H9 (cell line): ENCODE measurements around the gene PLLP. TPM values are rescaled to one million over a fixed set of nuclear protein-coding genes. Genes with fewer than 3 reads are reported as not detected.

ENCODE experiments used
- DNase-seq: peaks from one replicate; pipeline ENCODE4 v3.0.0-alpha.2; 2017
- H2AFZ ChIP-seq: one replicate; pipeline ENCODE4 v1.6.1; 2013; ENCODE audit warnings: mild to moderate bottlenecking, low read length, control low read depth, moderate library complexity
- H2AK5ac ChIP-seq: 2 replicates; pipeline ENCODE4 v1.6.1; 2013; ENCODE audit warnings: low read length, control low read depth, mixed read lengths; ENCODE audit not compliant: insufficient read length
- H2BK120ac ChIP-seq: one replicate; pipeline ENCODE4 v1.6.1; 2013; ENCODE audit warnings: low read depth, mild to moderate bottlenecking, low read length, control low read depth, inconsistent platforms; ENCODE audit not compliant: poor library complexity, severe bottlenecking
- H2BK12ac ChIP-seq: 2 replicates; pipeline ENCODE4 v1.6.1; 2013; ENCODE audit warnings: low read length, control low read depth, mixed read lengths, low read depth; ENCODE audit not compliant: insufficient read length
- H2BK15ac ChIP-seq: 2 replicates; pipeline ENCODE4 v1.6.1; 2013; ENCODE audit warnings: low read depth, low read length, control low read depth
- H2BK20ac ChIP-seq: one replicate; pipeline ENCODE4 v1.6.1; 2013; ENCODE audit warnings: low read depth, mild to moderate bottlenecking, low read length, control low read depth, inconsistent platforms; ENCODE audit not compliant: poor library complexity, severe bottlenecking
- H2BK5ac ChIP-seq: 2 replicates; pipeline ENCODE4 v1.6.1; 2013; ENCODE audit warnings: low read length, control low read depth, mixed read lengths; ENCODE audit not compliant: insufficient read length
- H3K14ac ChIP-seq: 2 replicates; pipeline ENCODE4 v1.6.1; 2013; ENCODE audit warnings: low read length, control low read depth; ENCODE audit not compliant: insufficient read depth
- H3K18ac ChIP-seq: 2 replicates; pipeline ENCODE4 v1.6.1; 2013; ENCODE audit warnings: low read depth, mild to moderate bottlenecking, mixed read lengths, low read length, control low read depth; ENCODE audit not compliant: insufficient read length
- H3K23ac ChIP-seq: 2 replicates; pipeline ENCODE4 v1.6.1; 2013; ENCODE audit warnings: low read length, control low read depth, mixed read lengths, low read depth; ENCODE audit not compliant: insufficient read length
- H3K23me2 ChIP-seq: 2 replicates; pipeline ENCODE4 v1.6.1; 2013; ENCODE audit warnings: low read depth, mild to moderate bottlenecking, mixed read lengths, low read length, control low read depth; ENCODE audit not compliant: insufficient read length, poor library complexity, severe bottlenecking
- H3K27ac ChIP-seq: 2 replicates; pipeline ENCODE4 v1.5.1; 2013; ENCODE audit warnings: low read length, control low read depth, mixed read lengths, low read depth; ENCODE audit not compliant: insufficient read length
- H3K27me3 ChIP-seq: 2 replicates; pipeline ENCODE4 v1.6.1; 2013; ENCODE audit warnings: low read length, control low read depth, inconsistent platforms; ENCODE audit not compliant: insufficient read depth
- H3K4ac ChIP-seq: 2 replicates; pipeline ENCODE4 v1.6.1; 2013; ENCODE audit warnings: low read depth, mild to moderate bottlenecking, control low read depth, inconsistent platforms, low read length, moderate library complexity
- H3K4me1 ChIP-seq: 2 replicates; pipeline ENCODE4 v1.6.1; 2013; ENCODE audit warnings: low read length, control low read depth, inconsistent platforms; ENCODE audit not compliant: insufficient read depth
- H3K4me2 ChIP-seq: 2 replicates; pipeline ENCODE4 v1.6.1; 2013; ENCODE audit warnings: low read length, control low read depth, mixed read lengths; ENCODE audit not compliant: insufficient read length, insufficient read depth
- H3K56ac ChIP-seq: 2 replicates; pipeline ENCODE4 v1.6.1; 2013; ENCODE audit warnings: low read depth, mild to moderate bottlenecking, mixed read lengths, low read length, control low read depth; ENCODE audit not compliant: insufficient read length
- H3K79me1 ChIP-seq: 2 replicates; pipeline ENCODE4 v1.6.1; 2013; ENCODE audit warnings: low read depth, mild to moderate bottlenecking, moderate library complexity, low read length, control low read depth, inconsistent platforms; ENCODE audit not compliant: insufficient read depth, poor library complexity, severe bottlenecking
- H3K79me2 ChIP-seq: 2 replicates; pipeline ENCODE4 v1.6.1; 2013; ENCODE audit warnings: low read length, control low read depth, inconsistent platforms; ENCODE audit not compliant: insufficient read depth
- H3K9ac ChIP-seq: 2 replicates; pipeline ENCODE4 v1.6.1; 2013; ENCODE audit warnings: low read length, control low read depth, mixed read lengths; ENCODE audit not compliant: insufficient read length; ENCODE audit errors: extremely low read depth
- H3K9me3 ChIP-seq: one replicate; pipeline ENCODE4 v1.6.1; 2013; ENCODE audit warnings: low read depth, low read length, inconsistent platforms; ENCODE audit not compliant: control insufficient read depth
- H3T11ph ChIP-seq: one replicate; pipeline ENCODE4 v1.6.1; 2013; ENCODE audit warnings: mild to moderate bottlenecking, low read length, control low read depth, inconsistent platforms
- H4K20me1 ChIP-seq: one replicate; pipeline ENCODE4 v1.6.1; 2013; ENCODE audit not compliant: control insufficient read depth, insufficient read length, insufficient read depth
- H4K5ac ChIP-seq: 2 replicates; pipeline ENCODE4 v1.6.1; 2013; ENCODE audit warnings: low read depth, mild to moderate bottlenecking, mixed read lengths, low read length, control low read depth; ENCODE audit not compliant: insufficient read length
- H4K8ac ChIP-seq: replicated peaks from 2 replicates; pipeline ENCODE4 v1.6.1; 2013; ENCODE audit warnings: low read length, control low read depth, mixed read lengths, low read depth; ENCODE audit not compliant: insufficient read length
- H4K91ac ChIP-seq: 2 replicates; pipeline ENCODE4 v1.6.1; 2013; ENCODE audit warnings: low read depth, mild to moderate bottlenecking, moderate library complexity, mixed read lengths, low read length, control low read depth; ENCODE audit not compliant: insufficient read length
- H3K27ac Mint-ChIP-seq, 3 experiments: 2 replicates in 2 of 3; 3 replicates in 1 of 3; pipeline ENCODE4 v1.8.0; 2020 to 2021; ENCODE audit warnings: mixed read lengths in 3 of 3, mild to moderate bottlenecking in 1 of 3, moderate library complexity in 1 of 3
- H3K27me3 Mint-ChIP-seq: 2 replicates; pipeline ENCODE4 v1.8.0; 2021; ENCODE audit warnings: low read depth, mild to moderate bottlenecking, moderate library complexity, mixed read lengths
- H3K36me3 Mint-ChIP-seq, 3 experiments: 2 replicates in 2 of 3; 3 replicates in 1 of 3; pipeline ENCODE4 v1.8.0; 2020 to 2021; ENCODE audit warnings: low read depth in 3 of 3, mixed read lengths in 3 of 3; ENCODE audit not compliant: insufficient read depth in 1 of 3
- H3K4me1 Mint-ChIP-seq, 2 experiments: 2 replicates each; pipeline ENCODE4 v1.8.0; 2020; ENCODE audit warnings: mixed read lengths in 2 of 2
- H3K4me3 Mint-ChIP-seq, 2 experiments: 2 replicates in 1 of 2; 3 replicates in 1 of 2; pipeline ENCODE4 v1.8.0; 2020 to 2021; ENCODE audit warnings: mild to moderate bottlenecking in 2 of 2, mixed read lengths in 2 of 2, moderate library complexity in 1 of 2
- H3K9me3 Mint-ChIP-seq, 2 experiments: 2 replicates in 1 of 2; 3 replicates in 1 of 2; pipeline ENCODE4 v1.8.0; 2020; ENCODE audit warnings: mild to moderate bottlenecking in 2 of 2, mixed read lengths in 2 of 2, moderate library complexity in 1 of 2
- WGBS: extraction: QIAGEN DNeasy Blood & Tissue Kit; methylation state at CpG from one replicate; pipeline ENCODE4 v1.1.7; 2013; ENCODE audit warnings: missing lambda C conversion rate, low lambda C conversion rate, mixed read lengths; ENCODE audit not compliant: insufficient read length; ENCODE audit errors: extremely low coverage; 5-methylcytosine and 5-hydroxymethylcytosine counted together
- total RNA-seq: library from RNA; stranded (reverse); gene quantifications from 2 replicates; pipeline ENCODE4 v1.2.1, GENCODE V29; 2021
- TF ChIP-seq, protein P1 (sequence below): fragments of 200-600 bp; sonication (generic); conservative IDR thresholded peaks from 3 replicates; pipeline ENCODE4 v1.8.0; 2021; ENCODE audit warnings: antibody characterized with exemption, mild to moderate bottlenecking

The PLLP gene
- total RNA-seq, 1 experiment from 2014 or later: 1.8 TPM

DNA sequence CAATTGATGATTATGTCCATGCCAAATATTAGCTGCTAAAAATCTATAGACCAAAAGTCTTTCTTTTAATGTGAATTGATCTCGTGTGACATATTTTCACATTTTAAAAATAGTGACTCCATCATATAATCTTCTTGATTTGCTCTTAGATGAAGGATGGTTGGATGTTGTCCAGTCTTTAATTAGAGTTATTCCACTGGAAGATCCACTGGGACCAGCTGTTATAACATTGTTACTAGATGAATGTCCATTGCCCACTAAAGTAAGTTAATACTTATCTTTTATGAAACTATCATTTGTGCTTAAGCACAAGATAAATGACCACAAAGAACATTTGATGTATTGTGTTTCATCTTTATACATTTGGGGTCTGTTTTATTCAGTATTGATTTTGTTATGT lies 75.5 kb downstream of the PLLP start:
- H4K91ac ChIP-seq: no peak overlapping the region
- no peak overlapping the region for H2BK120ac ChIP-seq
- H3K23me2 ChIP-seq: no peaks in the 10 kb centered on the region
- no peak overlapping the region for H3K27ac ChIP-seq
- no peak overlapping the region for H3K4me3 Mint-ChIP-seq
- H4K8ac ChIP-seq: no peak overlapping the region
- H3K56ac ChIP-seq: no peak overlapping the region
- no peaks in the 10 kb centered on the region for H3K27me3 Mint-ChIP-seq
- H3K4ac ChIP-seq: no peak overlapping the region
- H4K5ac ChIP-seq: no peak overlapping the region
- H2BK20ac ChIP-seq: no peak overlapping the region
- H3K79me1 ChIP-seq: no peaks in the 10 kb centered on the region
- no peak overlapping the region for H3K18ac ChIP-seq
- no peak overlapping the region for H2BK5ac ChIP-seq
- no peak overlapping the region for H3K23ac ChIP-seq
- no peak overlapping the region for H2AFZ ChIP-seq
- H3T11ph ChIP-seq: no peak overlapping the region
- no peak overlapping the region for H3K14ac ChIP-seq
- H3K79me2 ChIP-seq: no peaks in the 10 kb centered on the region
- no CpG with 5 or more reads among the region's 1 CpG for WGBS
- no peaks in the 10 kb centered on the region for H4K20me1 ChIP-seq
- H3K4me2 ChIP-seq: no peak overlapping the region
- no peaks in the 10 kb centered on the region for H3K9me3 Mint-ChIP-seq
- H2AK5ac ChIP-seq: no peak overlapping the region
- H3K27me3 ChIP-seq: no peaks in the 10 kb centered on the region; the same call in 1 of the 2 replicates
- TF ChIP-seq, protein P1, sequence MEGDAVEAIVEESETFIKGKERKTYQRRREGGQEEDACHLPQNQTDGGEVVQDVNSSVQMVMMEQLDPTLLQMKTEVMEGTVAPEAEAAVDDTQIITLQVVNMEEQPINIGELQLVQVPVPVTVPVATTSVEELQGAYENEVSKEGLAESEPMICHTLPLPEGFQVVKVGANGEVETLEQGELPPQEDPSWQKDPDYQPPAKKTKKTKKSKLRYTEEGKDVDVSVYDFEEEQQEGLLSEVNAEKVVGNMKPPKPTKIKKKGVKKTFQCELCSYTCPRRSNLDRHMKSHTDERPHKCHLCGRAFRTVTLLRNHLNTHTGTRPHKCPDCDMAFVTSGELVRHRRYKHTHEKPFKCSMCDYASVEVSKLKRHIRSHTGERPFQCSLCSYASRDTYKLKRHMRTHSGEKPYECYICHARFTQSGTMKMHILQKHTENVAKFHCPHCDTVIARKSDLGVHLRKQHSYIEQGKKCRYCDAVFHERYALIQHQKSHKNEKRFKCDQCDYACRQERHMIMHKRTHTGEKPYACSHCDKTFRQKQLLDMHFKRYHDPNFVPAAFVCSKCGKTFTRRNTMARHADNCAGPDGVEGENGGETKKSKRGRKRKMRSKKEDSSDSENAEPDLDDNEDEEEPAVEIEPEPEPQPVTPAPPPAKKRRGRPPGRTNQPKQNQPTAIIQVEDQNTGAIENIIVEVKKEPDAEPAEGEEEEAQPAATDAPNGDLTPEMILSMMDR: no peak
- no peak overlapping the region for H2BK15ac ChIP-seq
- H3K9ac ChIP-seq: no peak overlapping the region
- H3K4me1 Mint-ChIP-seq: no peaks in the 10 kb centered on the region
- H3K27ac Mint-ChIP-seq: no peak overlapping the region
- H2BK12ac ChIP-seq: no peak overlapping the region
- peaks cover 18 to 72% (median 42%) of the 10 kb centered on the region in 3 experiments for H3K36me3 Mint-ChIP-seq
- H3K9me3 ChIP-seq: no peaks in the 10 kb centered on the region
- H3K4me1 ChIP-seq: no peaks in the 10 kb centered on the region
- no peak for DNase-seq

Other genes starting within 250 kb of the PLLP start
- gene CPNE2, start 192.1 kb downstream of the PLLP start, total RNA-seq: 8.0 and 8.1 TPM in 2 replicates
- gene PSME3IP1, start 98.6 kb downstream of the PLLP start, total RNA-seq: 102 and 103 TPM in 2 replicates
- gene RSPRY1, start 98.3 kb downstream of the PLLP start, total RNA-seq: 34.4 and 36.1 TPM in 2 replicates
- 18.0 and 19.2 TPM in 2 replicates for gene ARL2BP, start 39.4 kb downstream of the PLLP start, total RNA-seq
- 0.09 TPM in 1 of 2 replicates, not detected in the other for gene CCL22, start 74.1 kb upstream of the PLLP start, total RNA-seq
- gene CX3CL1, start 87.8 kb upstream of the PLLP start, total RNA-seq: 1.6 and 1.7 TPM in 2 replicates
- gene CCL17, start 120.1 kb upstream of the PLLP start, total RNA-seq: not detected in 2 replicates
- gene CIAPIN1, start 162.7 kb upstream of the PLLP start, total RNA-seq: 82.8 and 85.3 TPM in 2 replicates
- 31.7 and 32.9 TPM in 2 replicates for gene COQ9, start 162.8 kb upstream of the PLLP start, total RNA-seq
- 85.6 and 86.0 TPM in 2 replicates for gene POLR2C, start 178.0 kb upstream of the PLLP start, total RNA-seq
- gene DOK4, start 201.8 kb upstream of the PLLP start, total RNA-seq: 13.1 and 13.2 TPM in 2 replicates